ENCODE results near the gene FRMD6. TPM values are rescaled to one million over a fixed set of nuclear protein-coding genes. Genes with fewer than 3 reads are reported as not detected.

The FRMD6 gene
- total and polyA plus RNA-seq, 12 donors = 6.4 to 42.6 (median 23.3) TPM

DNA sequence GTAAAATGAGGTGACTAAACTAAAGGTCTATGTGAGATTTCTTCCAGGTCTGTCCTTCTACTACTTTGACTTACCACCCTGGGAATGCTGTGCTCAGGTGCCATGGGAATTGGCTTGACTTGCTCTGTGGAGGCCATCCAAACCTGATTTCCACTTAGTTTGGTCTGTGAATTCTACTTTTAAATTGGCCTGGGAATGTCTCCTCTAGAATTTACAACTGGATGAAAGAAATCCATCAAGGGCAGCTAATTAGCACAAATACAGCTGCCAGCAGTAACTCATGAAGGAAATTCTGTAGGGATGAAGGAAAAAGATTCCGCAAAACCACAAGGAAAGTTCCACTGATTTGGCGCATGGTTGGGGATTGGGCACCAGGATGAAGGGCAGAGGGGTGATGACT is 31.7 kb upstream of the FRMD6 start:
- TF ChIP-seq CTCF (IDR thresholded peaks at IDR 0.05) = no peak
- no peak for TF ChIP-seq POLR2A (IDR thresholded peaks at IDR 0.05)
- peaks cover 0 to 16% of the 10 kb centered on the region in 2 donors for H3K4me1 ChIP-seq (replicated peaks in 1 of 2)
- WGBS, 4 donors = 96 to 100% (median 98%) methylated on average over 2 of the region's 2 CpGs

GRCh38 chr14:51621654-51622053 is 30.1 kb upstream of the FRMD6 start:
- H3K4me3 ChIP-seq = no peak overlapping the region
- 83 to 94% (median 87%) methylated on average over 2 of the region's 2 CpGs for WGBS, 4 donors
- no peaks in the 10 kb centered on the region for H3K9me3 ChIP-seq (replicated peaks in 1 of 3)
- DNase-seq = no peak
- H3K27ac ChIP-seq = no peak overlapping the region
- no peaks in the 10 kb centered on the region for H3K27me3 ChIP-seq
- H3K4me1 ChIP-seq (replicated peaks in 1 of 2) = peaks cover 0 to 13% of the 10 kb centered on the region in 2 donors
- no peak for TF ChIP-seq CTCF (IDR thresholded peaks at IDR 0.05)
- no peak for TF ChIP-seq POLR2A (IDR thresholded peaks at IDR 0.05)
- intact Hi-C loops (cut with DNase I) = no loop called here
- H3K36me3 ChIP-seq (replicated peaks in 1 of 2) = no peaks in the 10 kb centered on the region

More for the DNA sequence above, 31.7 kb upstream of the FRMD6 start:
- DNase-seq = no peak
- H3K4me3 ChIP-seq = no peak overlapping the region
- no peak overlapping the region for H3K27ac ChIP-seq
- no peaks in the 10 kb centered on the region for H3K27me3 ChIP-seq
- no peaks in the 10 kb centered on the region for H3K36me3 ChIP-seq (replicated peaks in 1 of 2)
- intact Hi-C loops (cut with DNase I) = no loop called here
- H3K9me3 ChIP-seq (replicated peaks in 1 of 3) = no peaks in the 10 kb centered on the region

GRCh38 chr14:51622376-51622775 is 29.3 kb upstream of the FRMD6 start:
- 73 to 90% (median 84%) methylated on average over 2 of the region's 2 CpGs for WGBS, 4 donors
- Histone ChIP-seq H3K27me3 (no peaks in the 10 kb centered on the region), H3K27ac (no peak overlapping the region), H3K4me1 (replicated peaks in 1 of 2) (peaks cover 0 to 5% of the 10 kb centered on the region in 2 donors), H3K9me3 (replicated peaks in 1 of 3) (no peaks in the 10 kb centered on the region), H3K36me3 (replicated peaks in 1 of 2) (no peaks in the 10 kb centered on the region), H3K4me3 (no peak overlapping the region)
- TF ChIP-seq POLR2A (IDR thresholded peaks at IDR 0.05) (no peak), CTCF (IDR thresholded peaks at IDR 0.05) (no peak)
- intact Hi-C loops (cut with DNase I) = no loop called here
- no peak for DNase-seq

- Histone ChIP-seq H3K36me3 (replicated peaks in 1 of 2) (no peaks in the 10 kb centered on the region), H3K4me1 (replicated peaks in 1 of 2) (no peaks in the 10 kb centered on the region), H3K27me3 (no peaks in the 10 kb centered on the region), H3K4me3 (no peak overlapping the region), H3K9me3 (replicated peaks in 1 of 3) (no peaks in the 10 kb centered on the region), H3K27ac (no peak overlapping the region)
- TF ChIP-seq POLR2A (IDR thresholded peaks at IDR 0.05) (no peak), CTCF (IDR thresholded peaks at IDR 0.05) (no peak)
- intact Hi-C loops (cut with DNase I) = no loop called here
- 94 to 100% (median 97%) methylated on average over 1 of the region's 1 CpG for WGBS, 4 donors
- DNase-seq = no peak
Measured at GRCh38 chr14:51624955-51625569, 26.6 kb upstream of the FRMD6 start.
